Spinal cord (tissue), 10 donors: ENCODE measurements around the gene EID1. TPM values are rescaled to one million over a fixed set of nuclear protein-coding genes. Genes with fewer than 3 reads are reported as not detected.

Experiments used
- DNase-seq, 6 donors: peaks; one replicate each; pipeline versions ENCODE4 v3.0.0 to v3.0.0-alpha.2; 2013 to 2015; ENCODE audit warnings: low spot score in 6 of 6, low read depth in 4 of 6
- H3K27ac ChIP-seq: one replicate; pipeline ENCODE4 v1.5.1; 2013; ENCODE audit warnings: low read depth, low read length, control low read depth
- H3K27me3 ChIP-seq: one replicate; pipeline ENCODE4 v1.6.1; 2013; ENCODE audit warnings: low read length; ENCODE audit not compliant: control insufficient read depth, insufficient read depth
- H3K36me3 ChIP-seq: one replicate; pipeline ENCODE4 v1.6.1; 2013; ENCODE audit warnings: low read length; ENCODE audit not compliant: control insufficient read depth, insufficient read depth
- H3K4me1 ChIP-seq: one replicate; pipeline ENCODE4 v1.6.1; 2013; ENCODE audit warnings: low read length; ENCODE audit not compliant: control insufficient read depth, insufficient read depth
- H3K4me3 ChIP-seq: one replicate; pipeline ENCODE4 v1.5.1; 2013; ENCODE audit warnings: low read depth, low read length, control low read depth
- H3K9me3 ChIP-seq: one replicate; pipeline ENCODE4 v1.6.1; 2013; ENCODE audit warnings: low read length; ENCODE audit not compliant: control insufficient read depth, insufficient read depth
- WGBS: methylation state at CpG from one replicate; pipeline ENCODE4 v1.1.5; 2013; ENCODE audit warnings: missing lambda C conversion rate; ENCODE audit not compliant: insufficient coverage; 5-methylcytosine and 5-hydroxymethylcytosine counted together
- polyA plus RNA-seq, 2 donors: library from polyadenylated mRNA; unstranded; fragments of 120-200 nt; gene quantifications; one replicate each; pipeline ENCODE4 v1.2.1, GENCODE V29; 2013; ENCODE audit not compliant: insufficient read length in 2 of 2
- total RNA-seq, 2 donors: library from RNA; depleted of rRNA in 1 of 2; stranded (reverse); fragments of 120-200 nt in 1 of 2; fragments of >200 nt in 1 of 2; gene quantifications; one replicate each; pipeline versions ENCODE4 v1.2.3 to v1.2.4, GENCODE V29; 2013 to 2014
- donor health status: healthy.

Gene EID1
- total and polyA plus RNA-seq, 4 donors = 241 to 470 (median 386) TPM

- H3K27me3 ChIP-seq = no peaks in the 10 kb centered on the region
- no peak for DNase-seq
- H3K4me3 ChIP-seq = no peak overlapping the region
- H3K36me3 ChIP-seq = no peaks in the 10 kb centered on the region
- H3K4me1 ChIP-seq = no peaks in the 10 kb centered on the region
- no peaks in the 10 kb centered on the region for H3K9me3 ChIP-seq
- no peak overlapping the region for H3K27ac ChIP-seq
- WGBS = 83% methylated on average over 2 of the region's 3 CpGs
These were observed 38.8 kb downstream of the EID1 start for GRCh38 chr15:48916721-48917120.

GRCh38 chr15:48922046-48922445 is 44.1 kb downstream of the EID1 start:
- WGBS = no CpG with 5 or more reads among the region's 2 CpGs
- Histone ChIP-seq H3K36me3 (no peaks in the 10 kb centered on the region), H3K9me3 (no peaks in the 10 kb centered on the region), H3K27ac (no peak overlapping the region), H3K4me3 (no peak overlapping the region), H3K4me1 (no peaks in the 10 kb centered on the region), H3K27me3 (no peaks in the 10 kb centered on the region)
- DNase-seq = no peak

GRCh38 chr15:48924528-48925393 is 46.8 kb downstream of the EID1 start:
- Histone ChIP-seq H3K4me3 (no peak overlapping the region), H3K36me3 (no peaks in the 10 kb centered on the region), H3K27ac (no peak overlapping the region), H3K27me3 (no peaks in the 10 kb centered on the region), H3K9me3 (no peaks in the 10 kb centered on the region), H3K4me1 (no peaks in the 10 kb centered on the region)
- 43% methylated on average over 1 of the region's 5 CpGs for WGBS
- no peak for DNase-seq

- no peaks in the 10 kb centered on the region for H3K27me3 ChIP-seq
- WGBS = 88% methylated on average over 9 of the region's 9 CpGs
- no peaks in the 10 kb centered on the region for H3K36me3 ChIP-seq
- H3K4me3 ChIP-seq = no peak overlapping the region
- H3K9me3 ChIP-seq = no peaks in the 10 kb centered on the region
- DNase-seq = no peak
- H3K27ac ChIP-seq = no peak overlapping the region
- H3K4me1 ChIP-seq = no peaks in the 10 kb centered on the region
These were observed 47.8 kb downstream of the EID1 start for GRCh38 chr15:48925714-48926223.

- H3K4me3 ChIP-seq = no peak overlapping the region
- DNase-seq = no peak
These were observed 51.1 kb downstream of the EID1 start for GRCh38 chr15:48928877-48929538.

GRCh38 chr15:48929661-48930060 is 51.7 kb downstream of the EID1 start:
- no peak for DNase-seq
- H3K36me3 ChIP-seq = no peaks in the 10 kb centered on the region
- WGBS = 83% methylated on average over 2 of the region's 3 CpGs
- no peaks in the 10 kb centered on the region for H3K9me3 ChIP-seq
- H3K4me1 ChIP-seq = no peaks in the 10 kb centered on the region
- H3K4me3 ChIP-seq = no peak overlapping the region
- H3K27me3 ChIP-seq = no peaks in the 10 kb centered on the region
- no peak overlapping the region for H3K27ac ChIP-seq

More at GRCh38 chr15:48928877-48929538, 51.1 kb downstream of the EID1 start:
- no peak overlapping the region for H3K27ac ChIP-seq
- no peaks in the 10 kb centered on the region for H3K9me3 ChIP-seq
- no peaks in the 10 kb centered on the region for H3K27me3 ChIP-seq
- no peaks in the 10 kb centered on the region for H3K36me3 ChIP-seq
- no peaks in the 10 kb centered on the region for H3K4me1 ChIP-seq
- WGBS = no CpG with 5 or more reads among the region's 6 CpGs

Other genes with a start within 250 kb of the EID1 start
- 100 to 1,000 TPM; 189 to 249 TPM for gene FBN1, start 232.4 kb upstream of the EID1 start, total RNA-seq
- gene FBN1, start 232.4 kb upstream of the EID1 start, polyA plus RNA-seq = 10 to 100 TPM; 33.3 to 51.1 TPM
- 1 to 10 TPM; 6.2 to 6.6 TPM for gene CEP152, start 67.1 kb upstream of the EID1 start, total RNA-seq
- 1 to 10 TPM; 3.6 to 4.2 TPM for gene CEP152, start 67.1 kb upstream of the EID1 start, polyA plus RNA-seq
- gene SHC4, start 85.8 kb downstream of the EID1 start, total RNA-seq = 10 to 100 TPM; 11.0 to 30.8 TPM
- 10 to 100 TPM in 1 of 2 donors, 1 to 10 TPM in 1; 8.8 to 10.5 TPM for gene SHC4, start 85.8 kb downstream of the EID1 start, polyA plus RNA-seq
- 100 to 1,000 TPM in 1 of 2 donors, 10 to 100 TPM in 1; 81.2 to 169 TPM for gene SECISBP2L, start 168.3 kb downstream of the EID1 start, total RNA-seq
- 10 to 100 TPM; 62.1 to 90.3 TPM for gene SECISBP2L, start 168.3 kb downstream of the EID1 start, polyA plus RNA-seq